ENCODE measurements around the gene CHP1.
"Not testable (repeated sequence)": the region's sequence is repeated elsewhere in the genome, so short reads cannot be mapped to it uniquely, and the experiment has no call there.

The CHP1 gene

DNA sequence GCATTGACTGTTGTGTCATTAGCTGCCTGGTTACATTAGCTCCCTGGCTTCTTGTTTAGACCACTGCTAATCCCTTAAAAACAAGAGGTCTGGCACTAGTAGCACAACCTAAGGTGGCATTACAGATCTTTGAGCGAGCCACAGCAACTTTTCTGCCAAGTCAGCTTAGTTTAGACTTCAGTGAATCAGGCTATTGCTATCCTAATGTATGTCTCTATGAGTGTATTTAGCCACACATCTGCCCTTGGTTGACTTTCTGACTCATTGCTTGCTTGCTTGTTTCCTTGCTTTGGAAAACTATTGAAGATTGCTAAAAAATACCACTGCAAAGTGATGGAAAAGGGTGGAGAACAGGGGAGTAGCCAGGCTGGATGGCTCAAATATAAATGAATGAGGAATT, 50.2 kb downstream of the CHP1 start:
- in situ Hi-C loops (cut with MboI; ENCODE audit: low pct_unique_long_range_greater_than_20kb, low sequenced_read_pairs, unreplicated experiment) = no loop called here
- DNase-seq (ENCODE audit: low spot score) = no peak

DNA sequence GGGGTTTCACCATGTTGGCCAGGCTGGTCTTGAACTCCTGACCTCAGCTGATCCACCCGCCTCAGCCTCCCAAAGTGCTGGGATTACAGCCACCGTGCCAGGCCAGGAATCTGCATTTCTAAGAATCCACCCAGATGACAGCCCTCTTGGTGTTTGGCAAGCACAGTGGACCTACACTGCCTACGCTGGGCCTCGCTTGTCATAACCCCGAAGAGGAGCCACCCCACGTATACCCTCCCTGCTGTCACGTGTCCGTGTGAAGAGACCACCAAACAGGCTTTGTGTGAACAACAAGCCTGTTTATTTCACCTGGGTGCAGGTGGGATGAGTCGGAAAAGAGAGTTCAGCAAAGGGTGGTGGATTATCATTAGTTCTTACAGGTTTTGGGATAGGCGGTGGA, 51.4 kb downstream of the CHP1 start:
- DNase-seq (ENCODE audit: low spot score); in situ Hi-C loops (cut with MboI; ENCODE audit: low pct_unique_long_range_greater_than_20kb, low sequenced_read_pairs, unreplicated experiment): not testable (repeated sequence)

More for the DNA sequence above, 50.2 kb downstream of the CHP1 start:
- TF ChIP-seq CTCF (IDR thresholded peaks at IDR 0.05; ENCODE audit: extremely low read depth, insufficient read depth, missing control alignments) = no peak

DNA sequence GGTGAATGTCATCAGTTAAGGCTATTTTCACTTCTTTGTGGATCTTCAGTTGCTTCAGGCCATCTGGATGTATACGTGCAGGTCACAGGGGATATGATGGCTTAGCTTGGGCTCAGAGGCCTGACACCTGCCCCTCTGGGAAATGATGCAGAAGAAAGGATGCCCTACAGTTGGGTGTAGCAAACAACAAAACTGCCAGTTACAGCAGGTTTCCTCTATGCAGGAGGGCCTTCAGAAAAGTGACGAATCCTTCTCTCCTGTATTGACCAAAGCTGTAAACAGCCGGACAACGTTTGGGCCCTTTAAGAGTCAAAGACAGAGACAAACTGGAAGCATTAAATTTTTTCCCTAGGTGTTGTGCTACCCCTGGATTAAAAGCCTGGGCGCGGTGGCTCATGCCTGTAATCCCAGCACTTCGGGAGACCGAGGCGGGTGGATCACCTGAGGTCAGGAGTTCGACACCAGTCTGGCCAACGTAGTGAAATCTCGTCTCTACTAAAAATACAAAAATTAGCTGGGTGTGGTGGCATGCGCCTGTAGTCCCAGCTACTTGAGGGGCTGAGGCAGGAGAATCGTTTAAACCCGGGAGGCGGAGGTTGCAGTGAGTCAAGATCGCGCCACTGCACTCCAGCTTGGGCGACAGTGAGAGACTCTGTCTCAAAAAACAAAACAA, 52.0 kb downstream of the CHP1 start:
- in situ Hi-C loops (cut with MboI; ENCODE audit: low pct_unique_long_range_greater_than_20kb, low sequenced_read_pairs, unreplicated experiment); DNase-seq (ENCODE audit: low spot score): not testable (repeated sequence)

GRCh38 chr15:41283653-41284426, 52.8 kb downstream of the CHP1 start:
- TF ChIP-seq CTCF (IDR thresholded peaks at IDR 0.05; ENCODE audit: extremely low read depth, insufficient read depth, missing control alignments) = no peak
- in situ Hi-C loops (cut with MboI; ENCODE audit: low pct_unique_long_range_greater_than_20kb, low sequenced_read_pairs, unreplicated experiment) = no loop called here
- peak; percentile 98 for DNase-seq (ENCODE audit: low spot score)

- in situ Hi-C loops (cut with MboI; ENCODE audit: low pct_unique_long_range_greater_than_20kb, low sequenced_read_pairs, unreplicated experiment) = no loop called here
- no peak for TF ChIP-seq CTCF (IDR thresholded peaks at IDR 0.05; ENCODE audit: extremely low read depth, insufficient read depth, missing control alignments)
- no peak for DNase-seq (ENCODE audit: low spot score)
These were observed 53.5 kb downstream of the CHP1 start for GRCh38 chr15:41284427-41285177.

- DNase-seq (ENCODE audit: low spot score) = no peak
- TF ChIP-seq CTCF (IDR thresholded peaks at IDR 0.05; ENCODE audit: extremely low read depth, insufficient read depth, missing control alignments) = no peak
- in situ Hi-C loops (cut with MboI; ENCODE audit: low pct_unique_long_range_greater_than_20kb, low sequenced_read_pairs, unreplicated experiment) = no loop called here
These were observed 54.2 kb downstream of the CHP1 start for GRCh38 chr15:41285285-41285684.

DNA sequence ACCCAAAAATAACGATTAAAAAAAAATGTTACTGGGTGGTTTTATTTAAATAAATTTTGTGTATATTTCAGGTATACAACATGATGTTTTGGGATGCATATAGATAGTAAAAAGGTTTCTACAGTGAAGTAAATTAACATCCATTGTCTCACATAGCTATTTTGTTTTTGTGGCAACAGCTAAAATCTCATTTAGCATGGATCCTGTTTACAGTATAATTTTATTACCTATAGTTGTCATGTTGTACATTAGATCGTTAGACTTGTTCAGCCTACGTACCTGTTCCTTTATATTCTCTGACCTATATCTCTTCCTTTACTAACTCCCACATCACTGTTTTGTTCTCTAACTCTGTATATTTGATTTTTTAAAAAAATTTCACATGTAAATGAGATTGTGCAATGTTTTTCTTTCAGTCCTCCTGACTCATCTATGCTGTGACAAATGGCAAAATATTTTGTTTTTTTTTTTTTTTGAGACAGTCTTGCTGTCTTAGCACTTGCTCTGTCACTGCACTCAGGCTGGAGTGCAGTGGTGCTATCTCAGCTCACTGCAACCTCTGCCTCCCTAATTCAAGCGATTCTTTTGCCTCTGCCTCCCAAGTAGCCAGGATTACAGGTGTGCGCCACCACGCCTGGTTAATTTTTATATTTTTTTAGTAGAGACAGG, 55.7 kb downstream of the CHP1 start:
- in situ Hi-C loops (cut with MboI; ENCODE audit: low pct_unique_long_range_greater_than_20kb, low sequenced_read_pairs, unreplicated experiment) = no loop called here
- DNase-seq (ENCODE audit: low spot score) = no peak
- TF ChIP-seq CTCF (IDR thresholded peaks at IDR 0.05; ENCODE audit: extremely low read depth, insufficient read depth, missing control alignments) = no peak
